Activated CD8-positive, alpha-beta memory T cell treated with anti-CD3 and anti-CD28 coated beads for 4 hours (primary cell): ENCODE data around the gene COL11A1.
"Not testable (repeated sequence)": the region's sequence is repeated elsewhere in the genome, so short reads cannot be mapped to it uniquely, and the experiment has no call there.

Source experiments
- DNase-seq, 2 donors: peaks; one replicate each; pipeline ENCODE4 v3.0.0-alpha.2; 2020; ENCODE audit warnings: low read depth in 2 of 2

The COL11A1 gene

DNA sequence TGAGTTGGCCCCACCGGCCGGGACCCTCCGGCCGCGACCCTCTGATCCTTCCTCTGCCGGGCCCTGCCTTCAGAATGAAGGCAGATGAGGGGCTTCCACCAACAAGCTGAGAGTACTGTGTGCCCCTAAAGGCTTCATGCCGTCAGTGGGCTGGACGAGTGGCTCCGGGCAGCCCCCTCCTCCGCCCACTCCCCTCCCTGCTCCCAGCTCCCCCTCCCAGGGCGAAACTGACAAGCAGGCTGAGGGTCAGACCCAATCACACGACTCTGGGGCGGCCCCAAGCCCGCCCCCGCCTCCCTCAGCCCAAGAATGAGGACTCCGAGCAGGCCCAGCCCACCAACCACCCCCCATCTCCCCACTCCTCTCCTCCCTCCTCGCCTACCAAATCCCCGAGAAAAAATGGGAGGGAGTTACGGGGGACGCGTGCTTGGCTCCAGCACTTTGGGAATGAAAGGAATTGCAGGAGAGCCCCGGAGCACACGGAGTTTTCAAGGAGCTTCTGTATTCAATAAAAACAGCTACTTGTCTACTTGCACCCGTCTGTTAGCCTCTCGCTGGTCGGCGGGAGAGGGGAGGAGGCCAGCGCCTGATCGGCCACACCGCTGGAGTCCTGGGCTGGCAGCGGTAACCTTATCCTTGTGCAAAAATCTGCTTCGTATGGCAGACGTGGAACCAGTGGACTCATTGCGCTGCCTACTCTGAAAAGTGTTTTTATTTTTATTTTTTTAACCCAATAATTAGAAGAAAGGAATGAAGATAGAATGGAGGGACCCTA lies at the start of gene COL11A1:
COL11A1 (minus strand) TSS at position 147 of the 775 bp plus-strand sequence. CDS start 344 bp downstream, outside the sequence.
- no peak for DNase-seq

DNA sequence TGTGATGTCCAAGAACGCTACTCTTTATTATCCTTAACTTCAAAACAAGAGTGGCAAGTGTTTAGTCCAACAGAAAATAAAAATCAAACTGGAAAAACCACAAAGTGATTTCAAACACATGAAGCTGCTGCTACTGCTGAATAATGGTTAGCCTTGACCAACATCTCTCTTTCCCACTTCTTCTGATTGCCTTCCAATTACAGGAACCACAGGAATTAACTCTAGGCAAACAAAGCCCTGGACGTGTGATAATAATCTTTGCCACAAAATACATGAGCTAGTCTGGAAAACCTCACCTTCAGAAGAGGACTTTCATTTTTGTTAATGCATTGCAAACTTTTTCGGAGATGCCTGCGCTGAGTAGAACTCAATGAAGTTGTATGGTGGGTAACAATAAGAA lies 48.6 kb upstream of the COL11A1 start:
- DNase-seq: no peak

DNA sequence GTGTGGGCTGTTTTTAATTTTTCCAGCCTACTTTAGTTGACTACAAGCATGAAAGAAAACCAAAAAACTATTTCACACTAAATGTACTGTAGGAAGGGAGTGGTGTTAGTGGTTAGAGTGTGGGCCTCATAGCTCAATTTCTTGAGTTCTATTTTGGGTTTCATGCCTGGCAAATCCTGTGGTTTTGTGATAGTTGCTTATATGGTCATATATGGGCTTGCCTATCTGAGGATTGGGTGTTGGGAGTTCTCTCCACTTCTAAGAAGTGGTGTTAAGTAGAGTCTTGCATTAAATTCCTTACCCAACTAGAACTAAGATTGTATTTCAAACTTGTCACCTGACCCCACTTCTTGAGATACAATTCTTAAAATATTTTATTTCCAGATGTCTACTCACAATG lies 37.8 kb upstream of the COL11A1 start:
- DNase-seq: no peak

GRCh38 chr1:103145449-103145848 lies 37.1 kb upstream of the COL11A1 start:
- DNase-seq: no peak

- DNase-seq: no peak
Observed at GRCh38 chr1:103144681-103145080, 36.4 kb upstream of the COL11A1 start.

DNA sequence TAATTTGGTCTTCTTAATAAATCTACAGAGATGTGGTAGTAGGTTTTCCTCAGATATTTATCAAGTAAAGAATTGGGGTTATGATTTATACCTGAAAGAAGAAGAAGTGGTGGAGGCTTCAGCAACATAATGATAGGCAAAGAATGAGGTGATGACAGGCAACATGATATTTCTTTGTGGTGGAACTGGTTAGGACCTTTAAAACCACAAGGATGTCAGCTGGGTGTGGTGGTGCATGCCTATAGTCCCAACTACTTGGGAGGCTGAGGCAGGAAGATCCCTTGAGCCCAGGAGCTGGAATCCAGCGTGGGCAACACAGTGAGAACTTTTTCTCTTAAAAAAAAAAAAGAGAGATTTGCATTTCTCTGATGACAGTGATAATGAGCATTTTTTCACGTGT lies 34.1 kb upstream of the COL11A1 start:
- no peak for DNase-seq

DNA sequence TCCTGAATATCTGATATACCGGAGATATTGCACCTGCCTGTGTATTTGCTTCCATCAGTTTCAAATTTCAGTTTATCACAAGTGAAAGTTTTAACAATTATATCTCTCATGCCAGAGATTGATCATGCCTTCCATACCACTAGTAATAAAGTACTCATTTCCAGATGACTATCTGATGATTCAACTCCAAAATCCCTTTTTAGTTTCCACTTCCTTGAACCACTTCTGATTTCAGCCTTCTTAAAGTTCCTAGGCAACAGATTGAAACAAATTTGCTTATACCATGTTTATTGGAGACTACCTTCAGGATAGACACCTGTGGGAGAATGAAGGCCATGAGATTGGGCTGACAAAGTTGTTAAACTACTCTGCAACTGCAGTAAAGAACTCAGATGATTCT lies 21.5 kb upstream of the COL11A1 start:
- no peak for DNase-seq

GRCh38 chr1:103129255-103129654 lies 20.9 kb upstream of the COL11A1 start:
- no peak for DNase-seq

DNA sequence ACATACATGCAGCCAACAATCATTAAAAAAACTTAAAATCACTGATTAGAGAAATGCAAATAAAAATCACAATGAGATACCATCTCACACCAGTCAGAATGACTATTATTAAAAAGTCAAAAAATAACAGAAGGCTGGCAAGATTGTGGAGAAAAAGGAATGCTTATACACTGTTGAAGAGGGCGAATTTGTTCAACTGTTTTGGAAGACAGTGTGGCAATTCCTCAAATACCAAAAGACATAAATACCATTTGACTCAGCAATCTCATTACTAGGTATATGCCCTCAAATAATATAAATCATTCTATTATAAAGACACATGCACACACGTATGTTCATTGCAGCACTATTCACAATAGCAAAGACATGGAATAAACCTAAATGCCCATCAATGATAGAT lies 19.9 kb upstream of the COL11A1 start:
- DNase-seq: not testable (repeated sequence)

DNA sequence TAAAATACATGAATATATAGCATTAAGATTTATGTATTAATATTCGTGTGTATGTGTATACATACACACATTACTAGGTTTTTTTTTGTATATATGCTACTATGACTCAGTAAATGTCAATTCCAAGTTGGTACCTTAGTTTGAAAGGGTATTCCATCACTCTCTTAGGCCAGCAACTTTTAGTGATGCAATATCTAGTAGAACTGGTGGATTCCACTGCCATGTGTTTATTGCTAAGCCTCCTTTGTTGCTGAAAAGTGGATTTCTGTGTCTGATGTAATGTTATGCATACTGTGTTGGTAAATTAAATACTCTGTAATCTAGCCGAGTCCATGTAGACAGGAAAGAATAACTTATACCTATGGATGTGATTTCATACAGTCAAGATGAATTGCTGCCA lies 16.9 kb upstream of the COL11A1 start:
- no peak for DNase-seq

GRCh38 chr1:103122983-103123720 lies 14.8 kb upstream of the COL11A1 start:
- DNase-seq: no peak

DNA sequence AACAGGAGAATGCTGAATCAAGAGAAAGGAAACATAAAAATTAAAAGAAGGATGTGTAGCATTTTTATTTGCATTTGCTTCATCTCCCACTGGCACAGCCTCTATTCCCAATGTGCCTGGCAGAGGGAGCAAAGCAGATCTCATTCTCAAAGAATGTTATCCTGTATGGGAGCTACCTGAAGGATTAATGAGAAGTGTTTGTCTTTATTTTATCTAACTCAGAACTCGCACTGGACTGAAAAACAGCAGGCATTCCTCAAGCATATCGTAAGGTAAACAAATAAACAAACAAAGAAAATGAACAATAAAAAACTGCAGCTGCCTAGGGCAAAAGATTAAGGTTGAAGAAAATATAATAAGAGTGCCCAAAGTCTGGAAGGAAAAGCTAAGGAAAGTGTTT lies 12.7 kb upstream of the COL11A1 start:
- DNase-seq: no peak

GRCh38 chr1:103112546-103112945 lies 4.2 kb upstream of the COL11A1 start:
- no peak for DNase-seq

- no peak for DNase-seq
Observed at GRCh38 chr1:103111926-103112325, 3.6 kb upstream of the COL11A1 start.

DNA sequence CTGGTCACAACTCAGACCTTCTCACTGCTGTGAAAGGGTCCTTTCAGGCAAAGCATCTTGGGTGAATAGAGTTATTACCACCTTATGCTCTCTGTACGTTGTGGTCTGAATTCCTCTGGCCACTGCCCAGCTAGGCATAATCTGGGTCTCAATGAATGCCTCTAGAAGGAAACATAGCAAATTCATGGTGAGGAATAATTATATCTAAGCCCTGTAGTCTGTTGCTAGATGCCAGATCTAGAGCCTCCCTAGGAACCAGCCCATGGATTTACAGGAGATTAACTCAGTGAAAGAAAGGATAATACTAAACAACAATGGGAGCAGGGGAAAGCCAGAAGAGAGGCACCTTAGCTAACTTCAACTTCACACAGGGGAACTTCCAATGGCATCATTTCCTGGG lies 2.4 kb upstream of the COL11A1 start:
- DNase-seq: no peak

DNA sequence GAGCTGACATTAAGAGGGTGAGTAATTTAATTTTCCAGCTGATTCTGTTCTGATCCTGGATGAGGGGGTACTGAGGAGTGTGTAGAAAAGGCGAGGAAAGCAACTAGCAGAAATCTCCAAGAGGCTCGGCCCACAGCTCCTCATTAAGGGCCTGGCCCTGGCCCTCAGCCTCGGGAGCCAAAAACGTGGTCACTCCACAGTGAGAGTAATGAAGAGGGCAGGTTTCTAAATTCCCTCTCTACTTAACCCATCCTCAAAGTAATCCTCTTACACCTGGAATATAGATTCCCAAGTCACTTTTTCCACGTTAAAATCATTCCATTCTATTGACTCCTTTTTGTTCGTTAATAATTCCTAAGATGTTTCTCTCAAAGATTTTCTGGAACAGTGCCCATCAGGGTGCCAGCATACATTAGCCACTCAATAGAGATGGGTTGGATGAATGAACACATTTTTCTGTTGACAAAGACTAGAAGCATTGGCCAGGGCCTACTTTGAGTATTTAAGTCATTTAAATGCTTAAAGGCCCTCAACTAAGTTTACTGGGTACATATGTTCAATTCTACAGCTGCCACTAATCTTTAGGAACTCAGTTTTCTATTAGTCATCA lies 1.1 kb upstream of the COL11A1 start:
- DNase-seq: no peak

DNA sequence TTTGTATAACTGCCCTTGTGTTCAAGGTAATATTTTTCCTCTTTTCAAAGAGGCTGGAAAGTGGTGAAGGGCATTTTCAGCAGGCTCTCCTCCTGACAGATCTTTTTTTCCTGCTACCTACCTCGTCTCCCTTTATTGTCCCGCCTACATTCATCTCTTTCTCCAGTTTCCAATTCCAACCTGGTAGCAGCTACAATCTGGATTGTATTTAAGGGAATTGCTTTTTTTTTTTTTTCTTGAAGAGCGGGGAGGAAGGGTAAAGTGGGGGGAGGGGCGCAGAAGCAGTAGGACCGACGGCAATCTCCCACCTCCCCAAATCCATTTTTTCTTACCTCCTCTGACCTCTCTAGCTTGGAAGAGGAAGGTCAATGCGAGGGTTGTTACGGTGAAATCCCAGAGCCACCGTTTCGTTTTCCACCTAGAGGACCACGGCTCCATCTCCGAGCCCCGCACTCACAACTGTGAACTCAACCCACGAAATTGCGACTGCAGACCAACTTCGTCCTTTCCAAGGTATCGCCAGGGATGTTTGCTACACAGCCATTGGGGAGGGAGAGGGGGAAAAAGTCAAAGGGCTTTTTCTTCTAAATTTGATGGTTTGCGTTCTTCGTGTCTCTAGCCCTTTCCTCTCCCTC lies 464 bp downstream of the COL11A1 start:
- no peak for DNase-seq

DNA sequence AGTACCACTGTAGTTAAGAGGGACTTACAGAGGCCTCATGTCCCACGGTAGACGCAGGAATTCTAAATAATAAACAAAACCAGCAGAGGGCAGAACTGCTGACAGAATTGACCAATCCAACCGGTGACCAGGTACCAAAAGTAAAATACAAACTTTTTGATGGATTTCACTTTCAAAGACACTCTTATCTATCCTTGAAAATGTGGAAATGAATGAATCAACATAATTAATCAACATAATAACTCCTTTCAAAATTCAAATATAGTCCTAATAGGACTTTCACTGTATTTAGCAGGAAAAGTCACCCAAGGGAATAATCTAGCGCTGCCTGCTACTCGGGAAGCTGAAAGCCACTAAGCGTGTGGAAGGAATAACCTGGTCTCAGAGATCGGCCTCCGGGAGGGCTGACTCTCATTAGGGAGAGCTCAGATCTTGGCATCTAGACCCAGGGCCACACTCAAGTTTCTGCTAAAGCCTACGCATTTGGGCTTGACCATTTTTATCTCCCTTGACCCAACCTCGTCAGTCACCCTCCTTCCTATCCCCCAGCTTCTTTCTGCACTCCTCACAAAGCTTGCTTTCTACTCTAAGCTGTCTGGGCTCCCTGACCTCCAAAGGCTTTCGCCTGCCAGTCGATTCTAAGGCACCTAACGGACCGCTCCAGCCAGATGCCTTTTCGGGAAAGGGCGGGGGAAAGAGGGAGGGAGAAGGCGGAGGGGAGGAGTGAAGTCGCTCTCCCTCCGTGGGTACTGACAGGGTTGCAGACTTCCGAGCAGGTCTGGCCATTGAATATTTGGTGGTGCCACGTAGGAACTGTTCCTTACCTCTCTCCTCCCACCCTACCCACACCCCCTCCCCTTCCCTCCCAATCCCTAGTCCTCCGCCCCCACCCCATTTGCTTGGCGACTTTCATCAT lies 1.6 kb downstream of the COL11A1 start:
- no peak for DNase-seq

DNA sequence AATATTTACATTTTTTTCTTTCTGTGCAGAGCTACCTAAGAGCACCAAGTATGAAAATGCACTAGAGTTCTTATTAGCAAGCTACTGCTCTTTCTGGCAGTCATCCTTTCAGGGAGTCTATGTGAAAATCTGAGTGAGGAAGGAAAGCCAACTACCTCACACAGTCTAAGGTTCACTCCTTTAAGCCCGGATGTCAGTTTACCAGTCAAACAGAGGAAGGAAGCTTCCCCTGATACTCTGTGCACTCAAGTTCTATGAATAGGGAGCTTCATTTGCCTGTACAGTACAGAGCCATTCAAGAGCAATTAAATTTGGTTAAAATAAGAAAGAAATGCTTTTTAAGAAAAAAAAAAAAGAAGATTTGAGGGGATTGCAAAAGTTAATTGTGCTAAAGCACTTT lies 6.9 kb downstream of the COL11A1 start:
- DNase-seq: no peak

DNA sequence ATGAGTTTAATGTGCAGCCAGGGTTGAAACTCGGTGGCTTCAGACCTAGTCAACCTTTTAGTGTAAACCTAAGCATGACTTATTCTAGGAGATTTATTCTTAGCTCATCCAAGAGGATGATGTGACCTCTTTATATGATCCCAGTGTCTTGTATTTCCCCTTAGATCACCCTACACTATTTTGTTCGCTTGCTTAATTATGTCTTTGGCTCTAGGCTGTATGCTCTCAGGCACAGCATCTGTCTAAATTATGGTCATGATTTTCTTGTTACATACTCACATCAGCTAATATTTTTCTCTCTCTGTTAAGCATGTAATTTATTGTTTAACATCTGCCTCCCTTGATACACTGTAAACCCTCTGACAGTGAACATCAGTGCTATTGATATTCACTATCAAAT lies 19.1 kb downstream of the COL11A1 start:
- DNase-seq: no peak

DNA sequence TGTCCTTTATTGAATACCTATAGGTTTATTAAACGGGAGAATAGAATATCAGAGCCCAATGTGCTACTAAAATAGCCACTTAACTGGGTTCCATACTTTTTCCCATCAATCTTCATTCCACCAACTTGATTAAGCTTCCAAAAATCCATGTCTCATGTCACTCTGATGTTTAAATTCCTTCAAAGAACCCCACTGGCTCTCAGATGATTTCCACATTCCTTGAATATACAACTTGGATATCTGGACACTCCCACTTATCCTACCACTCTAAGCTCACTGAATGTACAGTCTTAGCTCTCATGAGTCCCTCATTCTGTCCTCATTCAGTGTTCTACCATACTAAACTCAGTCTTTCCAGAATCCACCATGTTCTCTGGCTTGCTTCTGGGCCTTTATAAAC lies 21.1 kb downstream of the COL11A1 start:
- DNase-seq: no peak
